K562 (cell line): ENCODE data around the gene HES4. TPM values are rescaled to one million over a fixed set of nuclear protein-coding genes. Genes with fewer than 3 reads are reported as not detected.

Source experiments
- CHD4 ChIP-seq: fragments of 200-600 bp; sonication (generic); IDR thresholded peaks from 3 replicates; pipeline ENCODE4 v1.6.1; 2012; ENCODE audit warnings: low read depth, mild to moderate bottlenecking, mixed read lengths, low read length, inconsistent platforms; ENCODE audit not compliant: insufficient read depth, insufficient replicate concordance, poor library complexity, severe bottlenecking
- HEY1 ChIP-seq: fragments of 250-450 bp; sonication (Bioruptor Pico); IDR thresholded peaks from 2 replicates; pipeline ENCODE4 v1.5.0; 2020; ENCODE audit warnings: mild to moderate bottlenecking, moderate library complexity, borderline replicate concordance
- HNRNPK ChIP-seq: fragments of 200-400 bp; formaldehyde crosslinking; IDR thresholded peaks from one replicate; pipeline ENCODE4 v1.6.1; 2018; ENCODE audit warnings: mild to moderate bottlenecking, low read depth, low read length; ENCODE audit not compliant: poor library complexity, severe bottlenecking
- KDM1A ChIP-seq, 2 experiments: fragments of 450-650 bp; IDR thresholded peaks; 2 replicates each; pipeline ENCODE4 v1.6.1; 2016; ENCODE audit warnings: mild to moderate bottlenecking in 2 of 2
- NFIC ChIP-seq: fragments of 450-650 bp; IDR thresholded peaks from 2 replicates; pipeline ENCODE4 v1.6.1; 2017; ENCODE audit warnings: mild to moderate bottlenecking, inconsistent platforms
- RAD51 ChIP-seq: fragments of 450-650 bp; IDR thresholded peaks from 2 replicates; pipeline ENCODE4 v1.7.1; 2016; ENCODE audit warnings: low read depth, mild to moderate bottlenecking, borderline replicate concordance
- SETDB1 ChIP-seq: IDR thresholded peaks from one replicate; pipeline ENCODE4 v1.6.1; 2012; ENCODE audit warnings: low read length, control low read depth, inconsistent platforms
- SNIP1 ChIP-seq: fragments of 450-650 bp; IDR thresholded peaks from 2 replicates; pipeline ENCODE4 v1.7.1; 2017; ENCODE audit warnings: low read depth, mild to moderate bottlenecking
- SRSF1 ChIP-seq: fragments of 200-400 bp; formaldehyde crosslinking; IDR thresholded peaks from 2 replicates; pipeline ENCODE4 v1.6.1; 2017; ENCODE audit warnings: mild to moderate bottlenecking, low read depth, low read length, moderate library complexity
- SRSF7 ChIP-seq: fragments of 200-400 bp; formaldehyde crosslinking; optimal IDR thresholded peaks from 2 replicates; pipeline ENCODE3; 2017; ENCODE audit warnings: mild to moderate bottlenecking, low read depth, low read length
- ZC3H4 ChIP-seq: sonication (generic); formaldehyde crosslinking; IDR thresholded peaks from 2 replicates; pipeline ENCODE4 v1.9.0; 2021; ENCODE audit warnings: missing genetic modification reagents, borderline replicate concordance
- polyA plus RNA-seq, 8 experiments: library from polyadenylated mRNA; depleted of rRNA in 4 of 8; stranded (reverse) in 5 of 8; unstranded in 3 of 8; fragments of >200 nt; fragmentation: Nextera tagmentation in 2 of 8; fragmentation: Illumina TruSeq in 1 of 8; extraction: Ambion mirVana in 2 of 8; extraction: Trizol in 1 of 8; gene quantifications; 2 replicates each; pipeline versions ENCODE4 v1.2.1 to v1.2.3, GENCODE V29; 2011 to 2014; ENCODE audit warnings: inconsistent platforms in 1 of 8, missing spikeins in 1 of 8
- total RNA-seq, 7 experiments: library from RNA; depleted of rRNA in 6 of 7; stranded (reverse); fragments of >200 nt in 6 of 7; fragmentation: Illumina TruSeq in 2 of 7; extraction: Trizol in 2 of 7; gene quantifications; 2 replicates each; pipeline versions ENCODE4 v1.2.1 to v1.2.3, GENCODE V29; 2011 to 2021; ENCODE audit warnings: low replicate concordance in 1 of 7
- TF ChIP-seq, protein P1 (sequence below): sonication (generic); formaldehyde crosslinking; IDR thresholded peaks from 2 replicates; pipeline ENCODE4 v1.8.1; 2023; ENCODE audit warnings: mild to moderate bottlenecking, missing genetic modification reagents, moderate library complexity
- TF ChIP-seq, protein P2 (sequence below): fragments of 250-450 bp; sonication (Bioruptor Pico); IDR thresholded peaks from 2 replicates; pipeline ENCODE4 v1.4.0; 2020; ENCODE audit warnings: mild to moderate bottlenecking, moderate library complexity
- TF ChIP-seq, protein P3 (sequence below), 2 experiments: fragments of 200-800 bp in 1 of 2; sonication (Bioruptor generic) in 1 of 2; sonication (generic) in 1 of 2; formaldehyde crosslinking in 1 of 2; IDR thresholded peaks in 1 of 2; conservative IDR thresholded peaks in 1 of 2; 2 replicates each; pipeline versions ENCODE4 v1.5.0 to v1.6.1; 2016 to 2020; ENCODE audit warnings: missing compliant biosample characterization in 1 of 2, missing genetic modification characterization in 1 of 2, missing genetic modification reagents in 1 of 2
- TF ChIP-seq, protein P4 (sequence below): fragments of 250-450 bp; sonication (Bioruptor Pico); IDR thresholded peaks from 2 replicates; pipeline ENCODE4 v1.5.0; 2020; ENCODE audit warnings: mild to moderate bottlenecking
- TF ChIP-seq, protein P5 (sequence below): IDR thresholded peaks from 2 replicates; pipeline ENCODE4 v1.6.1; 2014; ENCODE audit warnings: antibody characterized with exemption

Gene HES4
- total and polyA plus RNA-seq, 9 of the 15 experiments (the other 6 are each of a cell fraction or from before 2014, with no cell fraction given): 0.21 to 43.7 (median 5.3) TPM; not detected in 2

DNA sequence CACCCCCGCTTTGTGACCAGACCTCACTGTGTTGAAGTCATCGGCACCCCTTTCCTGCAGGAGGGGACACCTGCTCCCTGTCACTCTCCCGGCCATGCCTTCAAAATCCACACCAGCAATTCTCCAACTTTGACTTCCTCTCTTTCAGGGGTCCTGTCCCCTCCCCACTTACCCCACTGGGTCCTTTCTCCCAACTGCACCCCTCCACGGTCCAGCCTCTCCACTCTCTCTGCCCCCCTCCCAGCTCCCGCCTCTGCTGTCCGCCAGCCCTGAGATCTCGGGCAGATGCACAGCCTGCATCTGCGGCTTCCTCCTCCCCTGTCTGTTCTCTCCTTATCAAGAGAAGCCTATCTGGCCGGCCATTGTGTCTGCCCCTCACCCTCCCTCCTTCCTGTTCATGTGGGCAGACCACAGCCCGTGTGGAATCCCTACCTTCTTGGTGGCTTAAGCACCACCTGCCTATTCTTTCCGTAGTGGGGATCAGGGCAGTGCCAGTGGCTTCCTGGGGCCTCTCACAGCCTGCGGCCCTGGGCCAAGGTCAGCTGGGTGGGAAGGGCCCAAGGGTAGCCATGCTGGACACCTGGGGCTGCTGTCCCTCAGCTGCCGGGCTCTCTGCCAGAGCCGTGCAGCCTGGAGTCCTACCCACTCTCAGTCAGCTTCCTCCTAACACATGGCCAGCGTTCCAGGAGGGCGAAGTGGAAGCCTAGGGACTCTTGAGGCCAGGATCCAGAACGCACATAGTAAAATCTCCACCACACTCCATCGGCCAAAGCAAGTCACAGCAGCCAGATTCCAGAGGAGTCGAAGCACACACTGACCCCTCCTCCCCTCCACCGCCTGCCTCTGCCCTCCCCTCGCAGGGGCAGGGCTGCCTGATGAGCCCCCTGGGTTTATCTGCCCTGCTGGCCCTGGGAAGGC, 5.1 kb upstream of the HES4 start (continued):
- TF ChIP-seq ZC3H4 (CRISPR knock-in tag) (no peak), NFIC (peak; percentile 82), HEY1 (CRISPR knock-in tag) (no peak), SETDB1 (no peak), SNIP1 (no peak), RAD51 (no peak), SRSF7 (no peak), KDM1A (IDR thresholded peaks at IDR 0.05) (peak; percentile 43 to 60; a peak in 3 of 4 replicates), CHD4 (no peak), HNRNPK (no peak), SRSF1 (no peak)
- TF ChIP-seq, protein P1, sequence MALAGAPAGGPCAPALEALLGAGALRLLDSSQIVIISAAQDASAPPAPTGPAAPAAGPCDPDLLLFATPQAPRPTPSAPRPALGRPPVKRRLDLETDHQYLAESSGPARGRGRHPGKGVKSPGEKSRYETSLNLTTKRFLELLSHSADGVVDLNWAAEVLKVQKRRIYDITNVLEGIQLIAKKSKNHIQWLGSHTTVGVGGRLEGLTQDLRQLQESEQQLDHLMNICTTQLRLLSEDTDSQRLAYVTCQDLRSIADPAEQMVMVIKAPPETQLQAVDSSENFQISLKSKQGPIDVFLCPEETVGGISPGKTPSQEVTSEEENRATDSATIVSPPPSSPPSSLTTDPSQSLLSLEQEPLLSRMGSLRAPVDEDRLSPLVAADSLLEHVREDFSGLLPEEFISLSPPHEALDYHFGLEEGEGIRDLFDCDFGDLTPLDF (CRISPR knock-in tag): 0 out of 2 replicates have a peak, but pooled peaks have one; percentile 54
- TF ChIP-seq, protein P2, sequence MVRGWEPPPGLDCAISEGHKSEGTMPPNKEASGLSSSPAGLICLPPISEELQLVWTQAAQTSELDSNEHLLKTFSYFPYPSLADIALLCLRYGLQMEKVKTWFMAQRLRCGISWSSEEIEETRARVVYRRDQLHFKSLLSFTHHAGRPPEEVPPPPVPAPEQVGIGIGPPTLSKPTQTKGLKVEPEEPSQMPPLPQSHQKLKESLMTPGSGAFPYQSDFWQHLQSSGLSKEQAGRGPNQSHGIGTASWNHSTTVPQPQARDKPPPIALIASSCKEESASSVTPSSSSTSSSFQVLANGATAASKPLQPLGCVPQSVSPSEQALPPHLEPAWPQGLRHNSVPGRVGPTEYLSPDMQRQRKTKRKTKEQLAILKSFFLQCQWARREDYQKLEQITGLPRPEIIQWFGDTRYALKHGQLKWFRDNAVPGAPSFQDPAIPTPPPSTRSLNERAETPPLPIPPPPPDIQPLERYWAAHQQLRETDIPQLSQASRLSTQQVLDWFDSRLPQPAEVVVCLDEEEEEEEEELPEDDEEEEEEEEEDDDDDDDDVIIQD: no peak
- TF ChIP-seq, protein P3, sequence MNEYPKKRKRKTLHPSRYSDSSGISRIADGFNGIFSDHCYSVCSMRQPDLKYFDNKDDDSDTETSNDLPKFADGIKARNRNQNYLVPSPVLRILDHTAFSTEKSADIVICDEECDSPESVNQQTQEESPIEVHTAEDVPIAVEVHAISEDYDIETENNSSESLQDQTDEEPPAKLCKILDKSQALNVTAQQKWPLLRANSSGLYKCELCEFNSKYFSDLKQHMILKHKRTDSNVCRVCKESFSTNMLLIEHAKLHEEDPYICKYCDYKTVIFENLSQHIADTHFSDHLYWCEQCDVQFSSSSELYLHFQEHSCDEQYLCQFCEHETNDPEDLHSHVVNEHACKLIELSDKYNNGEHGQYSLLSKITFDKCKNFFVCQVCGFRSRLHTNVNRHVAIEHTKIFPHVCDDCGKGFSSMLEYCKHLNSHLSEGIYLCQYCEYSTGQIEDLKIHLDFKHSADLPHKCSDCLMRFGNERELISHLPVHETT (CRISPR knock-in tag; conservative IDR thresholded peaks at IDR 0.05 in 1 of 2, IDR thresholded peaks at IDR 0.05 in 1 of 2): peak in 1 of 2 experiments; percentile 38; a peak in 1 of 4 replicates
- TF ChIP-seq, protein P4, sequence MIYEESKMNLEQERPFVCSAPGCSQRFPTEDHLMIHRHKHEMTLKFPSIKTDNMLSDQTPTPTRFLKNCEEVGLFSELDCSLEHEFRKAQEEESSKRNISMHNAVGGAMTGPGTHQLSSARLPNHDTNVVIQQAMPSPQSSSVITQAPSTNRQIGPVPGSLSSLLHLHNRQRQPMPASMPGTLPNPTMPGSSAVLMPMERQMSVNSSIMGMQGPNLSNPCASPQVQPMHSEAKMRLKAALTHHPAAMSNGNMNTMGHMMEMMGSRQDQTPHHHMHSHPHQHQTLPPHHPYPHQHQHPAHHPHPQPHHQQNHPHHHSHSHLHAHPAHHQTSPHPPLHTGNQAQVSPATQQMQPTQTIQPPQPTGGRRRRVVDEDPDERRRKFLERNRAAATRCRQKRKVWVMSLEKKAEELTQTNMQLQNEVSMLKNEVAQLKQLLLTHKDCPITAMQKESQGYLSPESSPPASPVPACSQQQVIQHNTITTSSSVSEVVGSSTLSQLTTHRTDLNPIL: no peak
- TF ChIP-seq, protein P5, sequence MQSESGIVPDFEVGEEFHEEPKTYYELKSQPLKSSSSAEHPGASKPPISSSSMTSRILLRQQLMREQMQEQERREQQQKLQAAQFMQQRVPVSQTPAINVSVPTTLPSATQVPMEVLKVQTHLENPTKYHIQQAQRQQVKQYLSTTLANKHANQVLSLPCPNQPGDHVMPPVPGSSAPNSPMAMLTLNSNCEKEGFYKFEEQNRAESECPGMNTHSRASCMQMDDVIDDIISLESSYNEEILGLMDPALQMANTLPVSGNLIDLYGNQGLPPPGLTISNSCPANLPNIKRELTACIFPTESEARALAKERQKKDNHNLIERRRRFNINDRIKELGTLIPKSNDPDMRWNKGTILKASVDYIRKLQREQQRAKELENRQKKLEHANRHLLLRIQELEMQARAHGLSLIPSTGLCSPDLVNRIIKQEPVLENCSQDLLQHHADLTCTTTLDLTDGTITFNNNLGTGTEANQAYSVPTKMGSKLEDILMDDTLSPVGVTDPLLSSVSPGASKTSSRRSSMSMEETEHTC: no peak
